Kidney (tissue), 14 donors: ENCODE measurements around the gene WWP2. TPM values are rescaled to one million over a fixed set of nuclear protein-coding genes. Genes with fewer than 3 reads are reported as not detected.

ENCODE experiments used
- DNase-seq, 5 donors: peaks; one replicate each; pipeline ENCODE4 v3.0.0-alpha.2; 2013 to 2020
- FAIRE-seq: peaks from 2 replicates; lab custom pipeline; 2012; peaks lifted over from hg19 to GRCh38; lab: Jason Lieb, UNC
- H3K27ac ChIP-seq, 2 donors: one replicate each; pipeline ENCODE4 v1.7.0; 2013; ENCODE audit warnings: low read depth in 2 of 2, low read length in 2 of 2, inconsistent platforms in 1 of 2
- H3K27me3 ChIP-seq: one replicate; pipeline ENCODE4 v1.7.1; 2013; ENCODE audit warnings: low read length, inconsistent platforms; ENCODE audit not compliant: control insufficient read depth, insufficient read depth
- H3K36me3 ChIP-seq, 3 donors: one replicate each; pipeline versions ENCODE4 v1.7.0 to v1.7.1; 2013; ENCODE audit warnings: low read length in 3 of 3, control low read depth in 1 of 3, inconsistent platforms in 1 of 3; ENCODE audit not compliant: insufficient read depth in 3 of 3, control insufficient read depth in 2 of 3
- H3K4me1 ChIP-seq, 3 donors: one replicate each; pipeline versions ENCODE4 v1.7.0 to v1.7.1; 2013; ENCODE audit warnings: low read length in 3 of 3, inconsistent platforms in 1 of 3, low read depth in 1 of 3; ENCODE audit not compliant: control insufficient read depth in 2 of 3, insufficient read depth in 2 of 3
- H3K4me3 ChIP-seq, 3 donors: one replicate each; pipeline versions ENCODE4 v1.7.0 to v1.8.1; 2013; ENCODE audit warnings: low read length in 3 of 3, control low read depth in 1 of 3, inconsistent platforms in 1 of 3
- H3K9ac ChIP-seq, 3 donors: one replicate each; pipeline versions ENCODE4 v1.7.0 to v1.7.1; 2013; ENCODE audit warnings: low read length in 3 of 3, control low read depth in 1 of 3, inconsistent platforms in 1 of 3
- H3K9me3 ChIP-seq, 3 donors: one replicate each; pipeline versions ENCODE4 v1.7.0 to v1.7.1; 2013; ENCODE audit warnings: low read length in 3 of 3, control low read depth in 1 of 3, inconsistent platforms in 1 of 3; ENCODE audit not compliant: control insufficient read depth in 2 of 3, insufficient read depth in 1 of 3
- intact Hi-C: fragments of 100-400 bp; cut with DNase I; formaldehyde crosslinking; loops from one replicate; pipeline ENCODE4 v1.11.1; 2022
- polyA plus RNA-seq: library from polyadenylated mRNA; stranded (reverse); fragments of 350-450 nt; fragmentation: Illumina TruSeq; extraction: RNeasy Lipid Tissue Mini Kit (QIAGEN cat#74804); gene quantifications from one replicate; pipeline ENCODE4 v1.2.3, GENCODE V29; 2014; ENCODE audit warnings: low read depth, low replicate concordance; ENCODE audit not compliant: insufficient read depth
- total RNA-seq: library from RNA; stranded (reverse); fragmentation: NEBNext Ultra II Directional; extraction: Animal tissue kit (Norgen Biotek cat#: 25700); gene quantifications from one replicate; pipeline ENCODE4 v1.2.1, GENCODE V29; 2021
- TF ChIP-seq, protein P1 (sequence below): IDR thresholded peaks from 3 replicates; pipeline ENCODE4 v1.5.1; 2012; ENCODE audit warnings: mild to moderate bottlenecking, moderate library complexity, borderline replicate concordance; ENCODE audit not compliant: insufficient read depth; ENCODE audit errors: extremely low read depth
- donor health status: control.
- donor health status: control.
- donor health status: control.
- donor health status: control.
- donor health status: control.
- donor health status: DM: yes; HTN: yes; CAD: no.
- donor health status: Normal renal cell carcinoma (clear cell type).

Gene WWP2
- total and polyA plus RNA-seq, 2 donors from 2014 or later, result 30.0 to 128 TPM

DNA sequence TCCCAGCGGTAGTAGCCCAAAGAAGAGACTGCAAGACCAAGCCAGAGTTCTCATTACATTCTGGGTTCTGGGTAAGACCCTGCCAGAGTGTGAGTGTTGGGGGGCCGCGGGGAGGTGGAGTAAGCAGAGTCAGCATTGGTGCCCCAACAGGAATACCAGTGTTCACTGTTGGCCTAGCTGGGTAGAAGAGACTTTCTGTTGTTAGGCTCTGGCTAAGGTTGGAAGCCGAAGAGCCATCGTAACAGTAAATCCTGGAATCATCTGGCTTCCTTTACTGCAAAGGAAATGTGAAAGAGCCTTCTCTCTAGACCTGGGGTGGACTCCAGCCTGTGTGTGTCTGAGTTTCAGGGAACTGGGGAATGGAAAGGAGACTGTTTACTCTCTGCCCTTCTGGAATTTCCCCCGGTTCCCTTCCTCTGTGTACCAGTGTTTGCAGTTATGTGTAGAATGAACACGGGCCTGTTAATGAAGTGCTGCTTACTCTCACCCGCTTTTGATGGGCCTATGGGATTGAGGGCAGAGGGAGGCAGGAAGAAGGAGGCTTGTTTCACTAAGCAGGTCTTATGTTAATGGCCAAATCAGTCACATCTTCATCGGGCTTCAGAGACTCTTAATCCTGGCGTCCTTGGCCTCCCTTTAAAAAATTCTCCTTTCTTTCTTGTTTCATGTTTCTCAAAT lies 68.5 kb downstream of the WWP2 start:
- Histone ChIP-seq H3K4me3 (no peak overlapping the region), H3K27me3 (no peaks in the 10 kb centered on the region), H3K9me3 (no peaks in the 10 kb centered on the region), H3K9ac (peak overlapping the region in 1 of 3 donors; percentile 0), H3K4me1 (peaks cover 0 to 22% (median 14%) of the 10 kb centered on the region in 3 donors), H3K27ac (peak overlapping the region; percentile 38 to 47), H3K36me3 (no peaks in the 10 kb centered on the region)
- peak in 2 of 5 donors; percentile 40 to 51 for DNase-seq
- intact Hi-C loops, result no loop called here
- FAIRE-seq, result no peak
- TF ChIP-seq, protein P1, sequence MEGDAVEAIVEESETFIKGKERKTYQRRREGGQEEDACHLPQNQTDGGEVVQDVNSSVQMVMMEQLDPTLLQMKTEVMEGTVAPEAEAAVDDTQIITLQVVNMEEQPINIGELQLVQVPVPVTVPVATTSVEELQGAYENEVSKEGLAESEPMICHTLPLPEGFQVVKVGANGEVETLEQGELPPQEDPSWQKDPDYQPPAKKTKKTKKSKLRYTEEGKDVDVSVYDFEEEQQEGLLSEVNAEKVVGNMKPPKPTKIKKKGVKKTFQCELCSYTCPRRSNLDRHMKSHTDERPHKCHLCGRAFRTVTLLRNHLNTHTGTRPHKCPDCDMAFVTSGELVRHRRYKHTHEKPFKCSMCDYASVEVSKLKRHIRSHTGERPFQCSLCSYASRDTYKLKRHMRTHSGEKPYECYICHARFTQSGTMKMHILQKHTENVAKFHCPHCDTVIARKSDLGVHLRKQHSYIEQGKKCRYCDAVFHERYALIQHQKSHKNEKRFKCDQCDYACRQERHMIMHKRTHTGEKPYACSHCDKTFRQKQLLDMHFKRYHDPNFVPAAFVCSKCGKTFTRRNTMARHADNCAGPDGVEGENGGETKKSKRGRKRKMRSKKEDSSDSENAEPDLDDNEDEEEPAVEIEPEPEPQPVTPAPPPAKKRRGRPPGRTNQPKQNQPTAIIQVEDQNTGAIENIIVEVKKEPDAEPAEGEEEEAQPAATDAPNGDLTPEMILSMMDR, result no peak

- H3K9me3 ChIP-seq, result no peaks in the 10 kb centered on the region
- TF ChIP-seq, protein P1, result no peak
- intact Hi-C loops, result no loop called here
- H3K27me3 ChIP-seq, result no peaks in the 10 kb centered on the region
- H3K4me1 ChIP-seq, result peaks cover 0 to 22% (median 14%) of the 10 kb centered on the region in 3 donors
- FAIRE-seq (peak; percentile 15), DNase-seq (no peak)
- no peak overlapping the region for H3K4me3 ChIP-seq
- peak overlapping the region; percentile 38 to 47 for H3K27ac ChIP-seq
- H3K36me3 ChIP-seq, result no peaks in the 10 kb centered on the region
- peak overlapping the region in 1 of 3 donors; percentile 0 for H3K9ac ChIP-seq
Observed at GRCh38 chr16:69831212-69832123, 69.3 kb downstream of the WWP2 start.

DNA sequence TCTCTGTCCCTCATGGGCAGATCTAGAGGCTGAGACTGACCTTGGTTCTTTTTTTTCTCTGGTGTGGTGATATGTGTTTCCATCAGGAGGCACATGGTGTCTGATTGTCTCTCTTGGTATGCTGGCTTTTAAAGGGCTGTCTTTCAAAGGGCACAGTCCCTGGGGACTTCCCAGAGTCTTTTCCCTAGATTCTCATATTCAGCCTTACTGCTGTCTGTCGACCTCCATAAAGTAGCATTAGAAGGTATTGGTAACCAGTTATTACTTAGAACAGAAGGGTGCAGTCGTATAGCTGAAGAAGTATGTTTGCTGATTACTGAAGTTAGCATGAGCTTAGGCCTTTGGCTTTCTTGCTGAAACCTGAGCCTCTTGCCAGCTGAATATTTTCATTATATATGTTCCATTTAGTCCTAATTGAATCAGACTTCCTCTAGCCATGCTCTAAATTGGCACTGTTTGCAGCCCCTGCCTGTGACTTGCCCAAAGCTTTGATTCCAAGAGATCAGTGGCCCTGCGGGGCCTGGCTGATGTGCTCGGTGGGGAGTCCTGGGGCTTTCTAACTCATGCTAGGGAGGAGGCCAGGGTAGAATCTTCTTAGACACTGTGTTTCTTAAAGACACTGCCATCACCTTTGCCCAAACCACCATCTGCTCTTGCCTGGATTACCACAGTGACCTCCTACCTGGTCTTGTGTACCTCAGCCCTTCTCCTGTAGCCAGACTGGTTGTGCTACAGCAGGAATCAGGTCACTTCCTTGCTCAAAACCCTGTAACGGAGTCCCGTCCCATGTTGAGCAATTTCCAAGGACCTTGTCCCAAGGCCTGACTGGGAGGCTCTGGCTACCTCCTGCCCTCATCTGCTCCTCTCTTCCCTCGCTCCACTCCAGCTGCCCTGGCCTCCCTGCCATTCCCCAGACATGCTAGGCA lies 71.5 kb downstream of the WWP2 start:
- TF ChIP-seq, protein P1, result no peak
- Histone ChIP-seq H3K9me3 (no peaks in the 10 kb centered on the region), H3K27ac (peak overlapping the region; percentile 26 to 79), H3K27me3 (no peaks in the 10 kb centered on the region), H3K4me3 (no peak overlapping the region), H3K9ac (no peak overlapping the region), H3K4me1 (peaks cover 0 to 26% (median 14%) of the 10 kb centered on the region in 3 donors), H3K36me3 (no peaks in the 10 kb centered on the region)
- DNase-seq (peak in 2 of 5 donors; percentile 57 to 75), FAIRE-seq (no peak)
- intact Hi-C loops, result no loop called here
